HG02678 (cell line): ENCODE measurements around the gene CDK11A.
"Not testable (repeated sequence)": the region's sequence is repeated elsewhere in the genome, so short reads cannot be mapped to it uniquely, and the experiment has no call there.

ENCODE experiments used
- ATAC-seq: cut with Tn5 transposase; IDR thresholded peaks from one replicate; pipeline ENCODE4 v1.9.1; 2021; ENCODE audit warnings: mild to moderate bottlenecking, moderate library complexity; ENCODE audit not compliant: unreplicated experiment

Gene CDK11A

DNA sequence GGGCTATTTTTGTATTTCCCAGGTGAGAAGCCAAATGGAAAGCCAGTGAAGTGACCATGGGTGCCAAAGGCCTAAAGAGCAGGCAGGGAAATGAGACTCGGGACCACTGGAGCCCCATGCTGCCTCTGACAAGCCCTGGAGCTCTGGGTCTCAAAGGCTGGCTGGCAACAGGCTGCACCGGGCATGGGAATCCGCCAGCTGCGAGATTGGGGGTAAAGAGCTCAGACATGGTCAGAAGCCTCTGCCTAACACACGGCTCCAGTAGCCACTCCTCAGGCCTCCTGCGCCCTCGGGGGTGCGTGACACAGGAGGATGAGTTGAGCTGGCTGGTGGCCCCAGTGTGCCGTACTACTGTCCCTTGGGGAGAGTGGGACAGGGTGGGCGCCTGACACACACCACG lies 59.8 kb downstream of the CDK11A start:
- not testable (repeated sequence) for ATAC-seq

GRCh38 chr1:1662830-1663560 lies 61.2 kb downstream of the CDK11A start:
- ATAC-seq, result not testable (repeated sequence)

- not testable (repeated sequence) for ATAC-seq
These were observed 61.8 kb downstream of the CDK11A start for GRCh38 chr1:1662392-1662791.

DNA sequence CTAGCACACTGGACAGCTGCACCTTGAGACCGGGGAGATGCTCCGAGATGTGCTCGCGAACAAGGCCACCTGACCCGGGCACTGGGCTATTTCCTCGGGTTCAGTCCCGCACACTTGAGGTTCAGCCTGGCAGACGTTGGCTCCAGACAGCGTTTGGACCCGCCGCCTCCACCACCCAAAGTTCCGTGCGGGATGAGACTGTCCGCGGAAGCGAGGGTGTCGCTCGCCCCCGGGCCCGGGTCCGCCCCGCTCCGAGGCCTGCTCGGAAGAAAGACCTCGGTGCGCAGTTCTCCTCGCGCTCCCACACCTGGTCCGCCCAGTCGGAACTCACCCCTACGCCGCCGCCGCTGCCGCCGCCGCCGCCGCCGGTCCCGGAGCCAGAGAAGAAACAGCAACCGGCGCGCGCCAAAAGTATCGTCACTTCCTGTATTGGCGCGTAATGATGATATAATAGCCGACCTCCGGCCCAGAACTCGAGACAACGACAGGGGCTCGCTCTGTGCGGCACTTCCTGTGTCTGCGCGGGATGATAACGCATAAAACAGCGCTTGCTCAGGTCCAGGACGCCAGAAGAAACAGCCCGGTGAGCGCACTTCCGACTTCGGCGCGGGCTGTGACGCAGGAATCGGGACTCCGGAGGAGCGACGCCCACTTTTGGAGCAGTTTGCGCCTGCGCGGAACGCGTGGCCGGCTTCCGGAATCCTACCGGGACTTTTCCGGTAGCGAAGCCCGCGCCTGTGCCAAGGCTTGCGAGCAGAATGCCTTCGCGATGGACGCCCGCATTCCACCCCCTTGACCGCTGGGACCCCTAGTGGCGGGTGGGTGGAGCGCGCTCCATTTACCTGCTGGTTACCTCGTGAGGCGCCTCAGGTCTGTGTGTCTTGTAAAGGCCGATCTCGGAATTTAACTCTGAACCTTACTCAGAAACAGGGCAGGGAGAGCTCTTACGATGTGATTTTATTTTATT lies 65.3 kb downstream of the CDK11A start, which contains the start of gene CDK11B:
TSS of gene CDK11B (minus strand) at position 422 of the 967 bp plus-strand sequence. CDS start 1,519 bp downstream, outside the sequence.
- ATAC-seq, result peak; percentile 86
